ENCODE measurements around the gene SAMD13.
"Not testable (repeated sequence)": the region's sequence is repeated elsewhere in the genome, so short reads cannot be mapped to it uniquely, and the experiment has no call there.

Gene SAMD13

DNA sequence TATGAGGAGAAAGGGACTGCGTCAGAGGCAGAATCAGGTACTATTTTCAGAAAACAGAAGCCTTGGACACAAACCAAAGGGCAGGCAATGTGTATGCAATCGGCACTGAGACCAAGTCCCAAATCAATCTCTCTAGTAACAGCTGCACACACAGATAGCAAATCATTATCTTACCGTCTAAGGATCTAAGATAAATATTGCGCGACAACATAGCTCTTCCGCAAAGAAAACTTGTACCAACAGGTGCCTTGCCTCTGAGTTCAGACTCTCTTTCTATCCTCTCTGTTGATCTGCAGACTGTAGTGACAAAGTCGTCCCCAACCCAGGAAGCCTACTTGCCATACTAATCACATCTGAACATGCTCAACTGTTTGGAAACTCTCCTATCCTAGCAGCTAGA is 22.6 kb upstream of the SAMD13 start:
- TF ChIP-seq, protein P1, sequence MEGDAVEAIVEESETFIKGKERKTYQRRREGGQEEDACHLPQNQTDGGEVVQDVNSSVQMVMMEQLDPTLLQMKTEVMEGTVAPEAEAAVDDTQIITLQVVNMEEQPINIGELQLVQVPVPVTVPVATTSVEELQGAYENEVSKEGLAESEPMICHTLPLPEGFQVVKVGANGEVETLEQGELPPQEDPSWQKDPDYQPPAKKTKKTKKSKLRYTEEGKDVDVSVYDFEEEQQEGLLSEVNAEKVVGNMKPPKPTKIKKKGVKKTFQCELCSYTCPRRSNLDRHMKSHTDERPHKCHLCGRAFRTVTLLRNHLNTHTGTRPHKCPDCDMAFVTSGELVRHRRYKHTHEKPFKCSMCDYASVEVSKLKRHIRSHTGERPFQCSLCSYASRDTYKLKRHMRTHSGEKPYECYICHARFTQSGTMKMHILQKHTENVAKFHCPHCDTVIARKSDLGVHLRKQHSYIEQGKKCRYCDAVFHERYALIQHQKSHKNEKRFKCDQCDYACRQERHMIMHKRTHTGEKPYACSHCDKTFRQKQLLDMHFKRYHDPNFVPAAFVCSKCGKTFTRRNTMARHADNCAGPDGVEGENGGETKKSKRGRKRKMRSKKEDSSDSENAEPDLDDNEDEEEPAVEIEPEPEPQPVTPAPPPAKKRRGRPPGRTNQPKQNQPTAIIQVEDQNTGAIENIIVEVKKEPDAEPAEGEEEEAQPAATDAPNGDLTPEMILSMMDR (IDR thresholded peaks at IDR 0.05; ENCODE audit: borderline replicate concordance, control extremely low read depth, extremely low read depth, insufficient read depth, missing control alignments), result no peak
- DNase-seq (ENCODE audit: low spot score), result no peak
- in situ Hi-C loops (cut with MboI; ENCODE audit: low sequenced_read_pairs, unreplicated experiment), result no loop called here

DNA sequence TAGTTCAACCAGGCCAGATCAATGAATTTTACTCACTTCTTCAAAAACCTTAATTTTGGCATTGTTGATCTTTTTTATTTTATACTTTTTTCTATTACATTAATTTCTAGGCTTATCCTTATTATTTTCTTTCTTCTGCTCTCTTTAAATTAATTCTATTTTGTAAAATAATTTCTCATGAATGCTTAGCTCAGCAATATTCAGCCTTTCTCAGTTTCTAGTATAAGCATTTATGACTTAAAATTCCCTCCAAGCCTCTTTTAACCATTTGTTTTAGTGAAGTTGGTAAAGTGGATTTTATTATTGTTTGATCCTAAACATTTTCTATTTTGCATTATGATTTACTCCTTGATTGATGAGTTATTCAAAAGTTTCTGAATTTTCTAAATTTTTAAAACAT is 20.6 kb upstream of the SAMD13 start:
- TF ChIP-seq, protein P1 (IDR thresholded peaks at IDR 0.05; ENCODE audit: borderline replicate concordance, control extremely low read depth, extremely low read depth, insufficient read depth, missing control alignments), result no peak
- in situ Hi-C loops (cut with MboI; ENCODE audit: low sequenced_read_pairs, unreplicated experiment), result no loop called here
- DNase-seq (ENCODE audit: low spot score), result no peak

DNA sequence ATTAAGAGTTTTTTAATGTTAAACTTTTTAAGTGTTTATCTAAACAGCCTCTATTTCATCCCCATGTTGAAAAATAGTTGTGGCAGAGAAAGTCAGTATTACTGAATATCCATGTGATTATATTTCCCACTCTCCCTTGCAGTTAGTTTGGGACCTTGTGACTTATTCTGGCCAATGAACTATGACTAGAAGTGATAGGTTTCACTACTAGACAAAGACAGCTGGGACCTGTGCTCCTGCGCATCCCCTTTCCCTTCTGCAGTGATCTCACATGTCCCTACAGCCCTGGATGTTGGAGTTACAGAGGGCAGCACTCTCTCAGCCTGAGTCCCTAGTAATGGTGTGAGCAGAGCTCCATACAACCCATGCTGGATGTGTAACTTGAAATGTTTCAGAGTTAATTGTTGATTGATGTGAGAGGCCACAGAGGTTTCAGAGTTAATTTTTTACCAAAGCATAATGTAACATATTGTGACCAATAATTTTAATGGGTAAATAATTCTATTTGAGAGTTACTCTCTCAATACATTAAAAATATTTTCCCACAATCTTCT is 18.7 kb upstream of the SAMD13 start:
- in situ Hi-C loops (cut with MboI; ENCODE audit: low sequenced_read_pairs, unreplicated experiment), result no loop called here
- TF ChIP-seq, protein P1 (IDR thresholded peaks at IDR 0.05; ENCODE audit: borderline replicate concordance, control extremely low read depth, extremely low read depth, insufficient read depth, missing control alignments), result no peak
- no peak for DNase-seq (ENCODE audit: low spot score)

DNA sequence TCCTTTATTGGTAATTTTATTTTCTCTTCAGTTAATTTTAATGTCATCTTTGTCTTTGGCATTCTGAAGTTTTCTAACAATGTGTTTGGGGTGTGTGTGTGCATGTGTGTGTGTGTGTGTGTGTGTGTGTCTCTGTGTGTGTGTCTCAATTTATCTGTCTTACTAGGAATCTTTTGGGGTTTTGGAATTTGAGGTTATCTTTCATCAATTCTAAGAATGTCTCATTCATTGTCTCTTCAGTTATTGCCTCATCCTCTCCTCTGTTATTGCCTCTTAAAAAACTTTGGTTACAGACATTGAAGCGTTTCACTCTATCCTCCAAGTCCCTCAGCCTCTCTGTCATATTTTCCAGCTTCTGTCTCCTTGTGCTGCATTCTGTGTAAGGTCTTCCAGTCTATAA is 18.1 kb upstream of the SAMD13 start:
- in situ Hi-C loops (cut with MboI; ENCODE audit: low sequenced_read_pairs, unreplicated experiment), result no loop called here
- DNase-seq (ENCODE audit: low spot score), result no peak
- TF ChIP-seq, protein P1 (IDR thresholded peaks at IDR 0.05; ENCODE audit: borderline replicate concordance, control extremely low read depth, extremely low read depth, insufficient read depth, missing control alignments), result no peak

DNA sequence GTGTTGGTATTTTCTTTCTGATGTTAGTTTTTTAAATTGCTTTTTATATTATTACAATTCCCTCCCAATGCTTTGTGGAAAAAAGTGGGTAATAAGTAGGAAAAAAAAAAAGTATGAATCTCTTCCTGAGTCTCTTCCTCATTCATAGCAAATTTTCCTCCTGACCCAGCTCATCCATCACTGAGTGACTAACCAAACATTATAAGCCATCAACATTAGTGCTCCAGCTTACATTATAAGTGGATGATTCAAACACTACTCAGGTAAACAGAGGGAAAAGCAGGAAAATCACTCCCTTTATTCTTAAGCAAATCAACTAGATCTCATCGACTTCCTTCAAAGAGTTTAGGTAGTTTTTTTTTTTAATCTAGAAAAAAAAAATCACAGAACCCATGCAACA is 15.4 kb upstream of the SAMD13 start:
- no peak for DNase-seq (ENCODE audit: low spot score)
- in situ Hi-C loops (cut with MboI; ENCODE audit: low sequenced_read_pairs, unreplicated experiment), result no loop called here
- TF ChIP-seq, protein P1 (IDR thresholded peaks at IDR 0.05; ENCODE audit: borderline replicate concordance, control extremely low read depth, extremely low read depth, insufficient read depth, missing control alignments), result no peak

DNA sequence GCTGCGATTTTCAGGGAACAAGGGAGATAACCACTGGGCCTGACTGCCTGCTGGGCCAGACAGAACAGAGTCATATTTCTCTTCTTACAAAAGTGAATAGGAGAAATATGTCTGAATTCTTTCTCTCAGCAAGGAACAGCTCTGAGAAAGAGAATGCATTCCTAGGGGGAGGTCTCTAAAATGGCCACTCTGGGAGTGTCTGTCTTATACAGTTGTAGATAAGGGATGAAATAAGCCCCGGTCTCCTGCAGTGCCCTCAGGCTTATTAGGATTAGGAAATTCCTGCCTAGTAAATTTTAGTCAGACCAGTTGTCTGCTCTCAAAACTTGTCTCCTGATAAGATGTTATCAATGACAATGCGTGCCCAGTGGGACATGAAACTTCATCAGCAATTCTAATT is 14.1 kb upstream of the SAMD13 start:
- in situ Hi-C loops (cut with MboI; ENCODE audit: low sequenced_read_pairs, unreplicated experiment); DNase-seq (ENCODE audit: low spot score): not testable (repeated sequence)

DNA sequence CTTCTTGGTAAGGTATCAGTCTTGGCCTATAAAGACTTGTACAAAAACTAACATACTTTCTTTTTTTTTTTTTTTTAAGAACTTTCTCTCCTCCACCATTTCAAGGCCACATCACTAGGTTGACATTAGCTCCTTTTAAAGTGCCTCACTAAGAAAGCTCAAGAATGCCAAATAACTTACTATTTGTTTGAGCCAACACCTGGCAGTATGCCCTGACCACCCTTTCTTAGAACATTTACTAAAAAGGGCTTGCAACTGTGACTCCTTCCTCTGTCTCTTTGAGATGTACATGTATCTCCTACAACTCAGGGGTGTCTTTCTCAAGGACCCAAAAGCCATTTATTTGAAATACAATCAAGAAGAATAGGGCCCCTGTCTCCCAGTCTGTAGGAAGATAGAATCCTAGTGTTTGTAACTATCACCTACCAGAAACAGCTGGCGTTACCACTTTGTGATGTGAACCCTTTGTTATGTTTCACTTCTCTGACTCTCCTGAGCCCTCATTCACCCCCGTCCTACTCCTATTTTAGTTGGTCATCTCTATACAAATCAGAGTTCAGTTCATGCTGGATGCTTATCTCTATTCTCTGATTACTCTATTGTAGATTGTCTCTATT is 12.2 kb upstream of the SAMD13 start:
- in situ Hi-C loops (cut with MboI; ENCODE audit: low sequenced_read_pairs, unreplicated experiment), result no loop called here
- TF ChIP-seq, protein P1 (IDR thresholded peaks at IDR 0.05; ENCODE audit: borderline replicate concordance, control extremely low read depth, extremely low read depth, insufficient read depth, missing control alignments), result no peak
- no peak for DNase-seq (ENCODE audit: low spot score)

Data from GM13976 (cell line).